Right lobe of liver (tissue), 4 donors: Measurements from ENCODE around the gene ITPR3.

ENCODE experiments used
- CTCF ChIP-seq, 4 donors: fragments of 200-600 bp in 3 of 4; fragments of 450-650 bp in 1 of 4; IDR thresholded peaks; one replicate each; pipeline versions ENCODE4 v1.5.1 to v1.8.0; 2016 to 2022; ENCODE audit warnings: antibody characterized with exemption in 4 of 4, mild to moderate bottlenecking in 2 of 4
- POLR2A ChIP-seq: fragments of 450-650 bp; IDR thresholded peaks from one replicate; pipeline ENCODE4 v1.6.1; 2017; ENCODE audit warnings: antibody characterized with exemption, mild to moderate bottlenecking
- donor health status: DM: no; HTN: no; CAD: no.
- donor health status: DM: no; HTN: no; CAD: no.
- donor health status: DM: no; HTN: yes; CAD: no.

DNA sequence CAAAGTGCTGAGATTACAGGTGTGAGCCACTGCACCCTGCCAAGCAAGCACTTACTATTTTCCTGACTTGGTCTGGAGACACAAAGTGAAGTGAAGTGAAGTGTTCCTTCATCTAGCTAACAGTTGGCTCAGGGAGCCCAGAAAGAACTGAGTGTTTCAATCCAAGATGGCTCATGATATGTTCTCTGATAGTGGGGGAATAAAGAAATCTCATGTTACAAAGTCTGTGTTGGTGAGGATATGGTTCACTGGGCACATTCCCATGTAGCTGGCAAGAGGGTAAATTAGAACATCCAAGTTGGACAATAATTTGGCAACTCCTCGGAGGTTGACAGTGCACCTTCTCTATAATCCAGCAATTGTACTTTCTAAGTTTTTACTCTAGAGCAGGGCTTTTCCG, 5.0 kb upstream of the ITPR3 start:
- TF ChIP-seq CTCF (IDR thresholded peaks at IDR 0.05), result no peak
- TF ChIP-seq POLR2A, result no peak
